Endothelial cell of umbilical vein (primary cell): ENCODE data around the gene DMRTC2. TPM values are rescaled to one million over a fixed set of nuclear protein-coding genes. Genes with fewer than 3 reads are reported as not detected.

Experiments used
- BruUV-seq: library from RNA; stranded (reverse); fragments of 400-500 nt; replicated peaks from 2 replicates; lab custom pipeline; 2021; lab: Mats Ljungman, UMichigan
- CTCF ChIA-PET: fragments of 300-600, 350-600 bp; sonication (Branson Sonifier 250); formaldehyde crosslinking; loops from one replicate; lab custom pipeline; 2021; ENCODE audit warnings: antibody characterized with exemption, inconsistent platforms; lab: Charles Lee
- POLR2A ChIA-PET: fragments of 300-600, 350-600 bp; sonication (Branson Sonifier 250); formaldehyde crosslinking; loops from one replicate; lab custom pipeline; 2021; ENCODE audit warnings: antibody characterized with exemption, inconsistent platforms; lab: Charles Lee
- DNase-seq: peaks from one replicate; pipeline ENCODE4 v3.0.0-alpha.2; 2011; ENCODE audit warnings: low read depth, low spot score
- FAIRE-seq: peaks from 2 replicates; lab custom pipeline; 2011; peaks lifted over from hg19 to GRCh38; lab: Jason Lieb, UNC
- H2AFZ ChIP-seq: 2 replicates; pipeline ENCODE4 v1.6.0; 2012; ENCODE audit warnings: low read depth, low read length, control low read depth, inconsistent platforms
- H3K27ac ChIP-seq: 2 replicates; pipeline ENCODE4 v1.5.1; 2011; ENCODE audit warnings: low read depth, mild to moderate bottlenecking, control low read depth, low read length, moderate library complexity; ENCODE audit not compliant: insufficient read depth
- H3K27me3 ChIP-seq, 2 experiments: 2 replicates each; pipeline versions ENCODE4 v1.6.0 to v1.6.1; 2011; ENCODE audit warnings: low read length in 2 of 2, mixed read lengths in 1 of 2; ENCODE audit not compliant: control insufficient read depth in 2 of 2, insufficient read depth in 2 of 2
- H3K36me3 ChIP-seq, 2 experiments: 2 replicates in 1 of 2; 3 replicates in 1 of 2; pipeline ENCODE4 v1.5.1; 2011; ENCODE audit warnings: low read length in 2 of 2, mild to moderate bottlenecking in 1 of 2, moderate library complexity in 1 of 2; ENCODE audit not compliant: control insufficient read depth in 2 of 2, insufficient read depth in 2 of 2; ENCODE audit errors: extremely low read depth in 1 of 2
- H3K4me1 ChIP-seq: 3 replicates; pipeline ENCODE4 v1.5.1; 2011; ENCODE audit warnings: mild to moderate bottlenecking, low read length; ENCODE audit not compliant: control insufficient read depth, insufficient read depth; ENCODE audit errors: extremely low read depth
- H3K4me2 ChIP-seq: 2 replicates; pipeline ENCODE4 v1.6.1; 2011; ENCODE audit warnings: low read length, control low read depth, mixed read lengths; ENCODE audit not compliant: insufficient read depth
- H3K4me3 ChIP-seq, 3 experiments: fragments of 200-600 bp in 1 of 3; sonication (generic), shearing (Covaris generic) in 1 of 3; replicated peaks in 1 of 3; 2 replicates each; pipeline ENCODE4 v1.5.1; 2011 to 2016; ENCODE audit warnings: control low read depth in 3 of 3, low read length in 3 of 3, mild to moderate bottlenecking in 2 of 3, inconsistent platforms in 1 of 3, low read depth in 1 of 3, moderate library complexity in 1 of 3; ENCODE audit not compliant: insufficient read depth in 1 of 3
- H3K79me2 ChIP-seq: 2 replicates; pipeline ENCODE4 v1.6.0; 2012; ENCODE audit warnings: low read length, inconsistent platforms; ENCODE audit not compliant: control insufficient read depth, insufficient read depth
- H3K9ac ChIP-seq: replicated peaks from 2 replicates; pipeline ENCODE3; 2011; ENCODE audit warnings: low read length, control low read depth; ENCODE audit not compliant: insufficient read depth; ENCODE audit errors: extremely low read depth
- H3K9me1 ChIP-seq: replicated peaks from 3 replicates; pipeline ENCODE4 v1.6.0; 2011; ENCODE audit warnings: mild to moderate bottlenecking, low read length; ENCODE audit not compliant: control insufficient read depth, insufficient read depth; ENCODE audit errors: extremely low read depth
- H3K9me3 ChIP-seq: replicated peaks from 2 replicates; pipeline ENCODE4 v1.5.1; 2012; ENCODE audit warnings: low read length, inconsistent platforms; ENCODE audit not compliant: control insufficient read depth, insufficient read depth
- H4K20me1 ChIP-seq: replicated peaks from 2 replicates; pipeline ENCODE3; 2011; ENCODE audit warnings: mild to moderate bottlenecking, low read length; ENCODE audit not compliant: control insufficient read depth, insufficient read depth; ENCODE audit errors: extremely low read depth
- EZH2 ChIP-seq: IDR thresholded peaks from 2 replicates; pipeline ENCODE4 v1.6.1; 2012; ENCODE audit warnings: borderline replicate concordance, low read depth, mild to moderate bottlenecking, moderate library complexity, low read length, inconsistent platforms; ENCODE audit not compliant: severe bottlenecking
- FOS ChIP-seq: IDR thresholded peaks from 2 replicates; pipeline ENCODE4 v1.6.1; 2011; ENCODE audit warnings: mild to moderate bottlenecking, low read length, moderate library complexity, borderline replicate concordance; ENCODE audit not compliant: insufficient read depth
- GATA2 ChIP-seq: IDR thresholded peaks from 2 replicates; pipeline ENCODE4 v1.7.0; 2011; ENCODE audit warnings: low read depth, mild to moderate bottlenecking, moderate library complexity, mixed read lengths, low read length; ENCODE audit not compliant: insufficient read length, insufficient read depth
- JUN ChIP-seq: IDR thresholded peaks from 2 replicates; pipeline ENCODE4 v1.6.1; 2011; ENCODE audit warnings: borderline replicate concordance, low read depth; ENCODE audit not compliant: insufficient read length, insufficient read depth
- MAX ChIP-seq: IDR thresholded peaks from 2 replicates; pipeline ENCODE4 v1.6.1; 2011; ENCODE audit not compliant: insufficient read depth, insufficient read length
- MYC ChIP-seq: IDR thresholded peaks from one replicate; pipeline ENCODE4 v1.6.1; 2011; ENCODE audit warnings: mild to moderate bottlenecking, low read depth, low read length
- POLR2A ChIP-seq: IDR thresholded peaks from 2 replicates; pipeline ENCODE4 v1.6.1; 2012; ENCODE audit warnings: low read depth, mild to moderate bottlenecking, control low read depth, low read length
- POLR2AphosphoS5 ChIP-seq: IDR thresholded peaks from 2 replicates; pipeline ENCODE4 v1.6.1; 2012; ENCODE audit warnings: low read depth, mild to moderate bottlenecking, control low read depth, low read length, moderate library complexity; ENCODE audit not compliant: insufficient read depth
- dilution Hi-C: fragments of 300-500 bp; cut with MboI; formaldehyde crosslinking; loops from one replicate; pipeline ENCODE4 v1.15.0; 2019; ENCODE audit warnings: low sequenced_read_pairs; ENCODE audit not compliant: extremely low pct_ligation_motif_present
- intact Hi-C: fragments of 100-400 bp; cut with micrococcal nuclease; formaldehyde crosslinking; loops from one replicate; pipeline ENCODE4 v1.10.0; 2022
- polyA plus RNA-seq, 4 experiments: library from polyadenylated mRNA; depleted of rRNA in 3 of 4; stranded (reverse) in 3 of 4; unstranded in 1 of 4; fragments of >200 nt; gene quantifications; 2 replicates each; pipeline versions ENCODE4 v1.2.1 to v1.2.3, GENCODE V29; 2011 to 2012; ENCODE audit warnings: missing spikeins in 1 of 4
- total RNA-seq: library from RNA; stranded (reverse); gene quantifications from 2 replicates; pipeline ENCODE4 v1.2.3, GENCODE V29; 2021
- TF ChIP-seq, protein P1 (sequence below), 2 donors: IDR thresholded peaks; 1 replicate in 1 of 2; 2 replicates in 1 of 2; pipeline ENCODE4 v1.5.1; 2011; ENCODE audit warnings: low read length in 2 of 2, mild to moderate bottlenecking in 2 of 2, moderate library complexity in 2 of 2, control low read depth in 1 of 2, inconsistent platforms in 1 of 2, low read depth in 1 of 2; ENCODE audit not compliant: insufficient read depth in 1 of 2; ENCODE audit errors: extremely low read depth in 1 of 2

DMRTC2 gene
- total and polyA plus RNA-seq, 2 donors (not counting 3 experiments of a cell fraction or from before 2014, with no cell fraction given) = not detected

- no TSS peak for BruUV-seq
- Histone ChIP-seq H4K20me1 (no peaks in the 10 kb centered on the region), H3K4me1 (no peaks in the 10 kb centered on the region), H3K36me3 (no peaks in the 10 kb centered on the region), H3K27ac (no peak within 1 kb of the TSS), H2AFZ (no peak within 1 kb of the TSS), H3K4me2 (no peak within 1 kb of the TSS), H3K4me3 (no peak within 1 kb of the TSS), H3K9me3 (no peaks in the 10 kb centered on the region), H3K9me1 (no peaks in the 10 kb centered on the region), H3K27me3 (no peaks in the 10 kb centered on the region), H3K79me2 (no peaks in the 10 kb centered on the region), H3K9ac (no peak within 1 kb of the TSS)
- FAIRE-seq (no peak), DNase-seq (no peak)
- intact Hi-C loops = no loop called here
- ChIA-PET POLR2A (no interaction called here), CTCF (no interaction called here)
- dilution Hi-C loops = no loop called here
- TF ChIP-seq FOS (no peak), MAX (no peak), GATA2 (no peak), JUN (no peak), POLR2AphosphoS5 (no peak), EZH2 (no peak), POLR2A (no peak), MYC (no peak)
- TF ChIP-seq, protein P1, sequence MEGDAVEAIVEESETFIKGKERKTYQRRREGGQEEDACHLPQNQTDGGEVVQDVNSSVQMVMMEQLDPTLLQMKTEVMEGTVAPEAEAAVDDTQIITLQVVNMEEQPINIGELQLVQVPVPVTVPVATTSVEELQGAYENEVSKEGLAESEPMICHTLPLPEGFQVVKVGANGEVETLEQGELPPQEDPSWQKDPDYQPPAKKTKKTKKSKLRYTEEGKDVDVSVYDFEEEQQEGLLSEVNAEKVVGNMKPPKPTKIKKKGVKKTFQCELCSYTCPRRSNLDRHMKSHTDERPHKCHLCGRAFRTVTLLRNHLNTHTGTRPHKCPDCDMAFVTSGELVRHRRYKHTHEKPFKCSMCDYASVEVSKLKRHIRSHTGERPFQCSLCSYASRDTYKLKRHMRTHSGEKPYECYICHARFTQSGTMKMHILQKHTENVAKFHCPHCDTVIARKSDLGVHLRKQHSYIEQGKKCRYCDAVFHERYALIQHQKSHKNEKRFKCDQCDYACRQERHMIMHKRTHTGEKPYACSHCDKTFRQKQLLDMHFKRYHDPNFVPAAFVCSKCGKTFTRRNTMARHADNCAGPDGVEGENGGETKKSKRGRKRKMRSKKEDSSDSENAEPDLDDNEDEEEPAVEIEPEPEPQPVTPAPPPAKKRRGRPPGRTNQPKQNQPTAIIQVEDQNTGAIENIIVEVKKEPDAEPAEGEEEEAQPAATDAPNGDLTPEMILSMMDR (IDR thresholded peaks at IDR 0.05; ENCODE audit: extremely low read depth in 1 of 2, insufficient read depth in 1 of 2, low read depth in 1 of 2, low read length in 2 of 2) = no peak
These were observed 32.3 kb downstream of the DMRTC2 start, which contains the start of gene CD79A for GRCh38 chr19:41876847-41877832. Gene CD79A (plus strand): TSS chr19:41877279. CDS start chr19:41877305, 26 bp downstream.
